ENCODE measurements around the gene WHRN.

WHRN gene

DNA sequence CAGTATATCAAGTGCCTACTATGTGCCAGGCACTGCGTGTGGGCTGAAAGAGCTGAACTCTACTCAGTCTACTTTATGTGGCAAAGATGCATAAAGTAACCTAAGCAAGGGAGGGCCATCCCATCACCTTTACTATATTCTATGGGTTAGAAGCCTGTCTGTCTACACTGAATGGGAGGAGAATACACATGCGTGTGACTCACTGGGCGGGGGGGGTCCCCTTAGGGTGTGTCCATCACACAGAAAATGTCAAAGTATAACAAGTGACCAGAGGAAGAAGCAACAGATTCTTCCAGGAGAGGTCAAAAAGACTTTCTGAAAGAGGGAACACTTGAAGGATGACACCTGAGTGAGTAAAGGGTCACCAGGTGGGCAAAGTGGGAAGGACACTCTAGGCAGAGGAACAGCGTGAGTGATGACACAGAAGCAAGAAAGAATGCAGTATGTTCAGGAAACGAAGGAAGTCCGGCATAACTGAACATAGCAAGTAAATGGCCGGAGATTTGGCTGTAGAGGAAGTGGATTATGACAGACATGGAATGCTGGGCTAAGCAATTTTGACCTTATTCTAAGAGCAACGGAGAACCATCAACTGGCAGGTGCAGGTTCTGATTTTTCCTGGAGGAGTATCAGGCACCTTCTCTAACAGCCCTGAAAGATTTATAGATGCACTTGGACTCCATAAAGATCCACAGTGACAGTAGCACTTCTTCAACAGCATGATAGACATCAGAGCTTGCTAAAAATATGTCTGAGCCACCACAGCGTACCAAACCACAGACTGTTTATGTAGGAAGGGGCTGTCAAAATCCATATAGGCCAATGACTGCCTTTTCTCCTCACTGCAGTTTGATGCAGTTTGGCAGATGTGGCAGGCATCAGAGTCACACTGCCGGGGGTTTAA, 8.0 kb upstream of the WHRN start:
- peak; percentile 9 for DNase-seq

- DNase-seq = no peak
Measured at GRCh38 chr9:114511978-114512874, 7.0 kb upstream of the WHRN start.

- DNase-seq = no peak
Measured at GRCh38 chr9:114507726-114508125, 2.5 kb upstream of the WHRN start.

- no peak for DNase-seq
Measured at GRCh38 chr9:114506082-114506390, 763 bp upstream of the WHRN start.

DNA sequence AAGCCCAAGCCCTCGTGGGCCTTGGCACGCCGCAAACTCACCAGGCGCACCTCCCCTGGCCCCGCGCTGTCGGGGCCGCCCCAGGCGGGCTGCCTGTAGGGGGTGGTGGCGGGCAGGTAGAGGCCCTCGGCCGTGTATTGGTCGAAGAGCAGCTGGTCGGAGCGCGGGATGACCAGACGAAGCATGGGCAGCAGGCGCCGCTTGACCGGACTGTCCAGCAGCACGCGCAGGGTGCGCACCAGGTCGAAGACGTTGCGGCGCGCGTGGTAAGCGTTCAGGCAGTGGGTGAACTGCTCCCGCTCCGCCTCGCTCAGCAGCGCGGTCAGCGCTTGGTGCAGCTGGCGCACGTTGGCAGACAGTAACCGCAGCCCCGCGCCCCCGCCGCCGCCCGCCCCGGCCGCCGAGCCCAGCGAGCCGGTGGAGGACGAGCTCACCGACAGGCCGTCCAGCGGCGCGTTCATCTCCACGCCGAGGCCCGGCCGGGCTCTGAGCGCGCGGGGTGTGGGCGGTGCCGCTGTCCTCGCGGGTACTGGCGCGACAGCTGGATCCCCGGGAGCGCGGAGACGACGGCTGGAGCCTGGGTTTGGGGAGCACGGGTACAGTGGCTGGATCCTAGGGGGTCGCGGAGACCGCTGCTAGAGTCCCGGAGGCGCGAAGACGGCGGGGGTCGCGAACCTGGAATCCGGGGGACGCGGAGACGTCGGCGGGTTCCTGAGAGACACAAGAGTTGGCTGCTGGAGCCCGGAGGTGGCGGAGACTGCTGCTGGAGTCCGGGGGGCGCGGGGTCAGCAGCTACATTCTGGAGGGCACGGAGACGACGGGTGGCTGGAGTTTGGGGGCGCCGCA, 709 bp downstream of the WHRN start:
- DNase-seq = no peak

DNA sequence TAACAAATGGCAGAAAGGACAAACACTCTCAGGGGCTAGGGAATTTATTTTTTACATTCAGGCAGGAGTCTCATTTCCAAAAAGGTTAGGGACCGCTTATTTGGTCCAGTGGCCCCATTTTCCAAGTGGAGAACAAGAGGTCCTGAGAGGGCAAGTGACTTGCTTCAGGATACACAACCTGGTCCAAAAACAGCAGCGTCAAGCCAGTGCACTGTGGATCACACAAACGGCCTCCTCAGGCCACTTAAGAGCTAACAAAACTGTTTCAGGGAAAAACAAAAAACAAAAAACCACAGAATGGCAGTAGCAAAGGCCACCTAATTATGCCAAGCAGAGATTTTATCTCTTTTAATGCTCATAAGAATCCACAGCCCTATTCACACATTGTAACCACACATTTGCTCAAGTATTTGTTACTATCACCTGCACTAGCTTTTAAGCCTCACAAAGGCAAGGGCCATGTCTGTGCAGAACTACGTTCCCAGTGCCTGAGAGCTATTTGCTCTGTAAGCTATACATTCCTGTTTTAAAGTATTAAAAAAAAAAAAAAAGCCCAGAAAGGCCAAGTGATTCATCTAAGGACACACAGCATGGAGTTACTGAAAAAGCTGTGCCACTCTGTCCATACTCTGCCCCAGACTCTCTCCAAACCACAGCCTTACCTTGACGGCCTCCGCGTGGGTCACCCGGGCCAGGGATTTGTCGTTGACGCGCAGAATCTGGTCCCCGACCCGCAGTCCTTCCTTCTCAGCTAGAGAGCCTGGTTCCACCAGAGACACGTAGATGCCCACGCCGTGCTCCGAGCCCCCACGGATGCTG, 1.5 kb downstream of the WHRN start:
- DNase-seq = no peak

DNA sequence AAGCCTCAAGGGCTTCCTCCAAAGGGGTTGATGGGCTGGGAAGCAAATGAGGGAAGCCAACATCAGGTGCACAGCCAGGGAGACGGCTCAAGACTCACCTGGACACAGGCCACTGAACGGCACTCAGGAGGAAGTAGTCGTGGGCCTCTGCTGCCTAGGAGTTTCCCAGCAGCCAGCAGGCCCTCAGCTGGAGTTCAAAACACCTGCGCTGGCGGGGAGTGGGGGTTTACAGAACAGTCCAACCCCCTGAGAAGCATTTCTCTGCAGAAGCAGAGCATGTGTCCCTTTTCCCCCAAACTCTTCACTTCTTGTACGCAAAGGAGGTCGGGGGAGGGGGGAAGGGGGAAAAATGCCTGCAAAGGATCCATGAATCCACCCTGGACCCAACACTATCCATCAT, 2.3 kb downstream of the WHRN start:
- no peak for DNase-seq

GRCh38 chr9:114501796-114502682, 3.2 kb downstream of the WHRN start:
- DNase-seq = no peak

DNA sequence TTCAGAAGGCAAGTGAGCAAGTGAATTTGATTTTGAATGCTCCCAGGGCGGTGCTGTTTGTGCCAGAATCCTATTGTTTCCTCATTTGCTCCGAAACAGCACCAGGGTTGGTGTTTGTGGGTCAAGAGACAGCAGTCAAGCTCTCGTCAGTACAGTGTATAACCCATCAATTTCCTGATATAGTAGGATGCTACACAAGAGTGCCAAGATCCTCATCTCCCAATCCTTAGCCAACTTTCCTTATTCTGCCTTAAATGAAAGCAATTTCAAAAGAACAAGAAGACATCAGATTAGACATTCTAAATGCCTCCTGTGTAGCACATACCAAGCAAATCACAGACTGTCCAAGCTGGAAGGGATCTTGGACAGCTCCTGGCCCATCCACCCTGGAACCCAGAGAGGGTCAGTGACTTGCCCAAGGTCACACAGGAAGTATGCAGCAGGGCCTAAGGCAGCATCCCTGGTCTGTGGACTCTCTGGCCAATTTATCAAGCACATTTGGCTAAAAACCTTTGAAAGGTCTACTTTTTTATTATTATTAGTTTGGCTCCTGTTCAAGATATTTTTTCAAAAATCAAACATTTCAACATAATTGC, 4.5 kb downstream of the WHRN start:
- no peak for DNase-seq

- DNase-seq = no peak
Measured at GRCh38 chr9:114499941-114500696, 5.2 kb downstream of the WHRN start.

- no peak for DNase-seq
Measured at GRCh38 chr9:114499528-114499927, 5.7 kb downstream of the WHRN start.

DNA sequence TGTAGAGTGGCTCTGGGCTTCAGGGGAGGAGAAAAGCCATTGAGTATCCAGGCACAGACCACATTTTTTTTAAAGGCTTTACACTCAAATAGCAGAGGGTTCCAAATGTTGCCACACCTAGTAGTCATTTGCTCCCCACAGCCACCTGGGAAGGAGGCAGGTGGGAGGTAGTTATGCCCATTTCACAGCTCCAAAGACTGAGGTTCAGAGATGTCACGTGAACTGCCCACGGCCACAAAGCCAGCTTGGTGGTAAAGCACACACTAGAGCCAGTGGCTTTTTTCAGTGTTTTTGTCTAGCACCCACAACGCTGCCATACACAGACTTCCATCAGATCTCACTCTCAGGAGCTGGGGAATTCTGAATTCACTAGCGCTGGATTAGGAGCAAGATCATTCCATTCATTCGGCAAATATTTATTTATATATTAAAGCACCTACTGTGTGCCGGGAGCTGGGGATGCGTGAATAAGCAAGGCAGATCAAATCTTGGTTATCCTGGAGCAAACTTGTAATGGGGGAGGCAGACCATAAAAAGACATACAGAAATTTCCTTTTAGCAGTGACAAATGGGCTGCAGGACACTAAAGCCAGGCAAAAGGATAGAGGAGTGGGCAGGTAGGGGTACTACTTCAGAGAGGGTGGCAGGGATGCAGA, 7.4 kb downstream of the WHRN start:
- DNase-seq = no peak

- DNase-seq = no peak
Measured at GRCh38 chr9:114497236-114497635, 8.0 kb downstream of the WHRN start.

DNA sequence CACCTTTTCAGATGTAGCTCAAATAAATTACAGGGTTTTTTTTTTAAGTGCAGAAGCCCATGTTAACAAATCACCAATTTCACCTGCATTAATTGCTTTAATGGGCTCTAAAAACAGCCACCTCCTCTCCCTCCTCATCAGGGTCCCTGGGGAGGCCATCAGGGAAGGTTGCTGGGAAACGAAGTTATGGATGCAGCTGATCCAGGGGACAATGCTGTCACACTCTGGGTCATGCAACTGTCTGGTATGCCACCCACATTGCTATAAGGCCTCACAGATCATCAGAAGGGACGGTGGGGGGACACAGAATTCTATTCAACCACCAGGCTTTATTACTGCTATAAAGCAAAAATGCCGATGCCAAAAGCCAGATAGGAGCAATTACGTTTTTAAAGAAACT, 9.3 kb downstream of the WHRN start:
- no peak for DNase-seq

DNA sequence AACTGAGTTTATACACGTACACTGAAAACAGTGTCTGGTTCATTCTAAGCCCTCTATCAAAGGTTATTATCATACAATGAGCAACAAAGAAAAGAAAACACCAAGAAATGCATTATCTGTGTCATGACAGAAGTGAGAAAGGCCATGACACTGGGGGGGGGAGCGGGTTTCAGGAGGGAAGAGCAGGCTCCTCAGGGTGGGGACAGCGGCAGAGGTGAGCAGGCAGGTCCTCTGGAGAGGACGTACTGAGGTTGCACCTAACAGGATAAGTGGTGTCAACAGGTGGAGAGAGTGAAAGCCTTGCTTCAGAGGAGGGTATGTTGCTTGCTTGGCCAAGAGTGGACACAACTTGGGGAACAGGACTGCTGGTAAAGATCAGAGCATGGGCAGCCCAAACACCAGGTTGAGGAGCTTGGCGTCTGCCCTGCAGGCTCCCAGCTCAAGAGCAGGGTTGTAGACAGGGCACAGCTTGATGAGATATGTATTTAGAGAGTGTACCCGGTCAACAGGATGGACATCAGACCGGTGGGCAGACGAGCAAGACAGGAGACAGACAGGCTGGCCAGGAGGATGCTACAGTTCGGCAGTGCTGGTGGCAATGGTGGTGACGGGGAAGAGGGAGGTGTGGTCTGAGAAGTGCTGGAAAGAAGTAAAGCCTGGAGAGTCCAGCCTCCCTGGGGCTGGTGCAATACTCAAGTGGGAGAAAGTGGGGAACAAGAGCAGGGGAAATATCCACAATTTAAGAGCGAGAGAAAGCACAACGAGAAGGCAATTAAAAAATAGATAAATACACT, 10.3 kb downstream of the WHRN start:
- DNase-seq = no peak

- DNase-seq = no peak
Measured at GRCh38 chr9:114493521-114494184, 11.6 kb downstream of the WHRN start.

- no peak for DNase-seq
Measured at GRCh38 chr9:114492991-114493390, 12.3 kb downstream of the WHRN start.

DNA sequence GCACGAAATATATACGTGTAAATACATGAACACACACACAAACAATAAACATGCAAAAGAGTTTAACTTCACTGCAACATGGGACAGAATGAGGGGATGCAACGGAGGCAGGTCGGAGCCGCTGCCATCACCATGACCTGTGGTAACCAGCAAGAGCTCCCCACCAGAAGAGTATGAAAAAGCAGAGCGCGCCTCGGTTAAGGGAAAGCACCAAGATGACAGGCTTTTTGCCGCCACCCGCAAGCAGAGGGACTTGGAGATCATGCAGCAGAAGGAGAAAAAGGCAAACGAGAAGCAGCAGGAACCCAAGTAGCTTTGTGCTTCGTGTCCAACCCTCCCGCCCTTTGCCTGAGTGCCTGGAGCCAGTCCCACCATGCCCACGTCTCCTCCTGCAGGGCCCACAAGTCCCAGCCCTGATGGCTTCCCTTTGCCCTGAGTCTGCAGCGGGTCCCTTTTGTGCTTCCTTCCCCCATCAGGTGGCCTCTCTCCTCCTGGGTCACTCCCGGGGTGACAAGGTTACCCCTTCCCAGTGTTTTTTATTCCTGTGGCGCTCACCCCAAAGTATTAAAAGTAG, 13.8 kb downstream of the WHRN start:
- no peak for DNase-seq

All from KG1 (cell line).